Kidney tubule cell (primary cell): ENCODE results near the gene GALNT9.

ENCODE experiments used
- DNase-seq: peaks from one replicate; pipeline ENCODE4 v3.0.0-alpha.2; 2018; ENCODE audit warnings: low spot score

Gene GALNT9

DNA sequence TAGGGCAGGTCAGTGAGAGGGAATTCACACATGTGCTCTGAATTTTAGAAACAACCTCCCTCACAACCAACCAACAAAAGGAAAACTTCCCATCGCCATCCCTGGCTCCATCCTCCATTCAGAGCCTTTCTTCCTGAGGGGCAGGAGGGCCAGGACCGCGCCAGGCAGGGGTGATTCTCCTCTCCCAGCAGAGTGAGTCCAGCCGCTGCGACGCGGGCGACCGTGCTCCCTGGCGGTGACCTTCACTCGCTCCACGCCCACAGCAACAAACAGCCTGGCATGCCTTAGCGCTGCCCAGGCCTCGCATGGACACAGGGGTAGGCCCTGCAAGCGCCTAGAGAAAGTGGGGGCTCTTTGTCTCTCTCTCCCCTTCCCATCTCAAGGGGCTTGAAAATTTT is 3.7 kb downstream of the GALNT9 start:
- no peak for DNase-seq

DNA sequence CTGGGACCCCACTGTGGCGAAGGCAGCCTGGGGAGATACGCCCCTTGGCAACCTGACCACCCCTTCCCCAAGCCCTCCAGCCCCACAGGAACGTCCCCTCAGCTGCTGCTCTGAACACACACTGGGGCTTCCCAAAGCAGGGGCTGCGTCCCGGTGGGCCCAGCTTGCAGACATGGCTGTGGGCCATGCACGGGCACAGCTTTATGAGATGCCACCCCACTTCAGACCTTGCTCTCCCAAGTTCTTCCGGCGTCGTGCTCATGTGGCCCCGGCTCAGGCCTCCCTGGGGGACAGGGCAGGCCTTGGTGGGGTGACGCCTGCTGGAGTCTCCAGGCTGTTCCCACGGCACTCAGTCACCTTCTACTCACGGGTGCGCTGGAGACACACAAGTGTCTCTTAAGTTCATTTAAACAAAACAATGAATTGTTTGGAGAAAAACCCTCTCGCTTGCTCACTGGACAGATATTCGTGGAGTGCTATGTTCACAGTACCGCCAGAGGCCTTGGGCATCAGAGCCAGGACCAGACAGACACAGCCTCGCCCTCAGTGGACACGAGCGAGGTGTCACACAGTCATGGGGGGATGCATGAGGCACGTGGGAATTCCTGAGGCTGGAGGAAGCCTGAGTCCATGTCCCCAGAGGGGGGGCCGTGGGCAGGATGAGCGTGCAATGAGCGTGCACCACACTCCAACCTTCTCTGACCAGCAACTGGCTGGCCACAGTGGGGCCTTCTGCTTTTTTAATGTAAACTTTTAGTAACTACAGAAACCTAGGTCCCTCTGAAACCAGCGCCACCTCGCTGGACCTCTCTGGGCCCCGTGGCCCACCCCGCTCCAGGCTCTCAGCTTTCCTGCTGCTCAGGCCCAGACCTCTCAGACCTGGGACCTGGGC is 4.3 kb downstream of the GALNT9 start:
- DNase-seq: no peak

DNA sequence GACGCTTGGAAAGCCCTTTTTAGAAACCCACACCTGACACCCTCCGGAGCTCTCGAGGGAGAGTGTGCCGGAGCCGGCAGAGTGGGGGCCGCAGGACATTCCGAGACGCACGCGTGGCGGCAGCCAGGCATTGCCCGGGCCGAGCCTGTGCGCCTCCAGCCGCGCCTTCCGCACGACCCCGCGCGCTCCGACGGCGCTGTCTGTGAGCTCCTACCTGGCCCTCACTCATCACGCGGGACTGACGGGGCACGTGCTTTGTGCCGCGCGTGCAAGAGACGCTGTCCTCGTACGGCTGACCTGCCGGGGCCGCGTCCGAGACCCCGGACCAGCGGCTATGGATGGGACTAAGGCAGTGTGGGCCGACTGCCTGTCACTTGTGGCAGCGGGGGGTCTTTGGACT is 5.2 kb downstream of the GALNT9 start:
- DNase-seq: no peak

DNA sequence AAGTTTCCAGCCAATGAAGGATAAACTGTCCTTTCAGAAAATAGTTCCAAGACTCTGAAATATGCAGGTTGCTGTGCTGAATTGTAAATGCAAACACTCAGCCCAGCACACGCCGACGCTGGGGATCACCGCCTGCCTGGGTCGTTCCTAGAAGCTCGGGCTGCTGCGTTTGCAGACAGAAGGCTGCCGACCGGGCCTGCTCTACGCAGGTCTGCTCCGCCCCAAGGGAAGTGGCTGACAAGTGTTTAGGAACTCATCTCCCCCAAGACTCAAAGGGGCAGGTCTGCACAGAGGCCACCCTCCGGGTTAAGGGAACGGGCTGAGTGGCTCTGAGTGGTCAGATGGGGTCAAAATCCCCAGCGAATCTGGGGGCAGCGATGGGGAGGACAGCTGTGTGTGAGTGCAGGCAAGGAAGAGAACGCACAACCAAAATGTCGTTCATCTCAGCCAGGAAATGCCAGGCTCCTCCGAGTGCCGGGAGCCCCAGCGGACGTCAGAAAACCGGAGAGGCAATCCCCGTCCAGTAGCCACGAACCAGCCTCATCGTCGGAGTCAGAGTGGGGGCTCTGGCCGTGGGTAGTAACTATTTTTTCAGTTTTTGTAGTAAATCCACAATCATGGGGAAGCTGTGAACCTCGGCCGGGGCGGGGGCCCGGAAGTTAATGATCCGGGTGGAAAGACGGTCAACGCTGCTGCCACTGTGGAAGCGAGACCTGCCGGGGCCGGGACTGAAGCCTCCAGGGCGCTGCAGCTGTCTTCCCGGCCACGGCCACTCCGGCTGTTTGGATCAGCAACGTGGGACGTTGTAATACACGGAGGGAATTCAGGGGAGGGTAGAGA is 6.0 kb downstream of the GALNT9 start:
- DNase-seq: no peak

DNA sequence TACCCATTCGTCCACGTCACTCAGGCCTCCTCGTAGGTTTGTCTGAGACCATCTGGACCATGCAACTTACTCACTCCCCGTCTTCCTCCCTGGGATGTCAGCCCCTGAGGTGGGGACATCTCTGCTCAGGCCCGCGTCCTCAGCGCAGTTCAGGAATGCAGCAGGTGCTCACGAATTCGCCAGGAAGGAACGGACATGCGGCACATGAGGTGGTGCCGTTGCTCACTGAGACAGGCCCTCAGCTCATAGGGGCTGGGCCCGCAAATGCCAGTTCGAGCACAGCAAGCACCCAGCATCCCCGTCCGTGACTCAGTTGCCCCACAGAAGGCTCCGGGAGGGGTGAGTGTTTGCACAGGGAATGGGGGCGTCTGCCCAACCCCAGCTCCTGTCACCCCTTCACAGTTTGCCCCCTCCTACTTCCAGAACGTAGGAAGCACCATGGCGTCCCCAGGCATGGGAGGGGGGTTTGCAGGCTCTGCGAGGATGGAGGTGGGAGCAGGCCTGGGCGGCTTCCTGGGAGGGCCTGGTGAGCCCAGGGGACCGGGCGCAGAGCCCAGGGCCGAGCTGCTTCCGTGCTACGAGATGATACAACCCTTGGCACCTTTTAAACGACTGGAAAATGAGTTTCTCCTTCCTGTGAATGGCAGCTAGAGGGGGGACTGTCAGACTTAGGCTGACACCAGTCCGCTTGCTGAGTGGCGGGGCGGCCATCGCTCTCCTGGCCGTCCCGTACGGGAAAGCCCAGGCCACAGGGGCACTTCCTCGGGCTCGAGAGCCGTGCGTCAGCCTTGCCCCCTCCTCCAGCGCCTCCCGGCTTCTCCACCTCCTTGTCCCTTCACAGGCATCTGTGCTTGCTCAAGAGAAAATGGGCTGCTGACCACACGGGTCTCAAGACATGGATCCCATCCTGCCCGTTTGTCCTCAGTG is 6.9 kb downstream of the GALNT9 start:
- DNase-seq: no peak

DNA sequence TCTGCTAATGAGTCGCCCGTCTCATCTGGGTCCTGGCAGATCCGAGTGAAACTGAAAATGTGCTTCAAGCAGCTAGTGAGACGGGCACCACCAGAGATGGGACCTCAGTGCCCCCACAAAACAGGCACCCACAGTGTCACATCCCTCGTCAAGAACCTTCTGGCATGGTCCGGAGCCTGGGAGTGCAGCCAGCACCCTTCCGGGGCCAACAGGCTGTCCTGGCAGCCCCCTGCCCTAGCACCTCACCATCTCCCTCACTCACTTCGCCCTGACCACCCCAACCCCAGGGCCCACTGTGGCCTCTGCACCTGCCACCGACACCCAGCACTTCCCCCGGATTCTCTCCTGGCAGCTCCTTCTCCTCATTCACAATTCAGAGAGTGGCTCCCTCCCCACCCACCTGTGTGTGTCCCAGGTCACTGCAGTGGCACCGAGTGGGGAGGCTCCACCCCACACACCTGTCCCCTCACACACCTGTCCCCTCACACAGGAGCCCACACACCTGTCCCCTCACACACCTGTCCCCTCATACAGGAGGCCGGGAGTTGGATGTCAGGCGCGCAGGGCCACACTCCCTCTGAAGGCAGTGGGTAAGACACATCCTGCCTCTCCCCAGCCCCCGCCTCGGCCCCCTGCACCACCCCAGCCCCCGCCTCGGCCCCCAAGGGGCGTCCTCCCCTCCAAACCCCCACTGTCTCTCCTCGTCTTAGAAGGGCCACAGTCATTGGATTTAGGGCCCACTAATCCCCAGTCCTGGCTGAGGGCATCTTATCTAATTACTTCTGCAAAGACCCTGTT is 7.9 kb downstream of the GALNT9 start:
- DNase-seq: no peak

DNA sequence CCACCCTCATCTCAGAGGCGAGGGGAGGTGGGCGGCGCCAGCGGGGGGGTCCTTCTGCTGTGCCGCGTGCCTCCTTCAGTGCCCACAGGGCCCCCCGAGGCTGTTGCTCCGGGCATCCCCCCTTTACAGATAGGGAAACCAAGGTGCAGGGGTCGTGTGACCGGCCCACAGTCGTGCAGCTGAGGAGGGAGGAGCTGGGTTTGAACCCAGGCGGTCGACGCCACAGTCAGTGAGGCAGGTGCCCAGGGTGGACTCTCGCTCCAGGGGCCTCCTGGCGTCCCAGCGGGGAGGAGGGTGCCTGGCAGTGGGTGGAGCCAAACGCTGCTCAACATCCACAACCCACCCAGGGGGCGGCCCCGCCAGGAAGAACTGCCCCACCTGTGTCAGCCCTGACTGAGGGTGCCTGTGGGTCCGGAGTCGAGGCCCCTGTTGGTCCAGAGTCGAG is 8.6 kb downstream of the GALNT9 start:
- no peak for DNase-seq

DNA sequence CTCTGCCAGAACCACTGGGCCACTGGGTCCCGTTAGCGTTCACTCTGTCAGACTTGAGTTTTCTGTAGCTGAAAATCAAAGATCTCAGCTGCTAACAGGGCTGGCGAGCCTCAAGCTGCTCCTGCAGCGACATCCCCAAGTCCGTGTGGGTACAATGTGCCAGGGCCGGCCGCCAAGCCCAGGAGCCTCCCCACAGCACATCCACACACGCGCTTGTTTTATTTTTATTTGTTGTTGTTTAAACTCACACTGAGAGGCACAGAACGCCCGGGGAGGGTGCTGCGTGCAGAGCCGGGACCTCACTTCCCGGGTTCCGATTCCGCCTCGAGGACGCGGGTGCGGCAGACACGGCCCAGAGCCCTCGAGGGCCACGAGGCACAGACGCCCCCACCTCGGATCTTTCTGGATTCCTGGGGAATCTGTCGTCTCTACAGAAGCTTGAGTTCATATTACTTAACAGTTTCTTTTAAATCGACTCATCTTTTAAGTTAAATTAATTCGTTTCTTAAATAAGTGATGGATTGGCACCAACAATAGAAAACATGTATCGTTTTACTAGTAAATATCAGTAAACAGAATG is 9.3 kb downstream of the GALNT9 start:
- DNase-seq: no peak

DNA sequence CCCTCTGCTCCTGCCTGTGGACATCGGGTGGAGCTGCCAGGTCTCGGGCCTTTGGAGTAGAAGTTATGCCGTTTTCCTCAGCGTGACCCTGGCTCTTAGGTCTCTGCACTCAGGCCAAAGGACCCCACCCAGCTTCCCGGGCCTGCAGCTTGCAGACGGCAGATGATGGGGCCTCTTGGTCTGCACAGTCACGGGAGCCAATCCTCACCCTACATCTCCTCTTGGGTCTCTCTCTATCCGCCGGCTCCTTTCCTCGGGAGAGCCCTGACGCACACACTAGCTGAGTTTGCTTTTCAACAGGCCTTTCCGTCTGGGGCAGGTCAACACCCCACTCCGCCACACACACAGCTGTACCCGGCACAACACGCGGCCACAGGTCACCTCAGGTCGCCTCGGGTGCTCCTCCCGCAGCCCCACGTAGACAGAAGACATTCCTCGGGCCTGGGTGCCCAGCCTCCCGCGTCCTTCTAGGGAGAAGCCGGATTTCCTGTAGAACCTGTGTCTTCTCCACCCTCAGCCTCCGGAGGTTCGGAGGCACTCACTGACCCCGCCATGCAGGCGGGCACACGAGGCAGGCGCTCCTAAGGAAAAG is 9.9 kb downstream of the GALNT9 start:
- DNase-seq: no peak

DNA sequence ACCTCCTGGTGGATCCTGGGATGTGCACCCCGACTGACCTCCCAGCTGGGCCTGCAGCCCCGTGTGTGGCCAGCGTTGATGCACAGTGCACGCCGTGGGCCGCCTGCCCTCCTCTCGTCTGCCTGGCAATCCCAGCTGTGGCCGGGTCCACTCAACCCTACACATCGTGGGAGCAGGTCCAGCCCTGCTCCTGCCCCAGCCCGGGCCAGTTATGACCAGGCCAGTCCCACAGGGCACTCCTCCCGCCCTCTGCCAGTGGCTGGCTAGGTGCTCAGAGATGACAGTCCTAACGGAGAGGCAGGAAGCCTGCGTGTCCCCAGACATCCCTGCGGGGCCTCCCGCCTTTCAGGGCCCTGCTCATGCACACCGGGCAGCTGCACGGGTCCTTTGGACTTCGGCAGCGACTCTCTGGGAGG is 10.8 kb downstream of the GALNT9 start:
- no peak for DNase-seq

DNA sequence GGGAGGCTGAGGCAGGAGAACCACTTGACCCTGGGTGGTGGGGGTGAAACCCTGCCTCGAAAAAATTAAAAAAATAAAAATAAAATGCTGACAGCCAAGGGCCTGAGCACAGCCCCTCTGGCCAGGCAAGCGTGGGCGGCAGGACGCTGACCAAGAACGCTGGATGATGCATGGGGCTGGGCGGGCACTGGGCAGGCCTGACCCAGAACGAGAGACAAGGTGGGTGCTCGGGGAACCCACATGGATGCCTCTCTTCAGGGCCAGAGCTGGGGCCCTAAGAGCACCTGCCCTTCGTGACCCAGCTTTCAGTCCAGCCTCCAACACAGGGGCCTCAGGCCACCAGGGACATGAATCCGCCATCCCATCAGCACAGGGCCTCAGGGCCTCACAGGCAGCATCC is 11.3 kb downstream of the GALNT9 start:
- no peak for DNase-seq

DNA sequence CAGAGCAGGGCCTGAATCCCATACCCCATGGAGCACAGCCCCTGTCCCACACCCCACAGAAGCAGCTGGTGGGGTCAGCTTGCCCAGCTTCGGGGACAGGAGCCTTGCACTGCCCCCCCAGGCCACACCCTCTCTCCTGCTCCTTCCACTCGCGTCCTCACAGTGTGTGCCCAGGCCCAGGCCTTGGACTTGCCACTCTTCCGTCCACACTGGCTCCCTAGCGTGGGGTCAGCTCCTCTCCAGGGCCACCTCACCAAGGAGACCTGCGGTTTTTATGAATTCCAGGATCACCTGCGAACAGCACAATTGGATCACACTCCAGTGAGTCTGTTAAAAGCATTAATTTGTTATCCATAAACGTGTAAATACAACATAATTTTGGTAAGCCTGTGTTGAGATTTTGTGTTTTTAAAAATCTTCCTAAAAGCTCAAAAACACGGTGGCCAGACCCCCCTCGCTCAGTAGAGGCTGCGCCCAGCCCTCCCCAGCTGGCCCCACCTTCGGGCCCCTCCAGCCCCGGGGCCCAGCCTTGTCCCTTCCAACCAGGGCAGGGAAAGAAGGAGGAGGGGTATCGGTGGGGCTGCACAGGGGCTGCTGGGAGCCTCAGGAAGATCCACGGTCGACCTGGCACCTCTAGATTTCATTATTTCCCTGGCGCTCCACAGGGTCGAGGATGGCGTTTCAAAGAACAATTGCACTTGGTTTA is 12.0 kb downstream of the GALNT9 start:
- DNase-seq: no peak

DNA sequence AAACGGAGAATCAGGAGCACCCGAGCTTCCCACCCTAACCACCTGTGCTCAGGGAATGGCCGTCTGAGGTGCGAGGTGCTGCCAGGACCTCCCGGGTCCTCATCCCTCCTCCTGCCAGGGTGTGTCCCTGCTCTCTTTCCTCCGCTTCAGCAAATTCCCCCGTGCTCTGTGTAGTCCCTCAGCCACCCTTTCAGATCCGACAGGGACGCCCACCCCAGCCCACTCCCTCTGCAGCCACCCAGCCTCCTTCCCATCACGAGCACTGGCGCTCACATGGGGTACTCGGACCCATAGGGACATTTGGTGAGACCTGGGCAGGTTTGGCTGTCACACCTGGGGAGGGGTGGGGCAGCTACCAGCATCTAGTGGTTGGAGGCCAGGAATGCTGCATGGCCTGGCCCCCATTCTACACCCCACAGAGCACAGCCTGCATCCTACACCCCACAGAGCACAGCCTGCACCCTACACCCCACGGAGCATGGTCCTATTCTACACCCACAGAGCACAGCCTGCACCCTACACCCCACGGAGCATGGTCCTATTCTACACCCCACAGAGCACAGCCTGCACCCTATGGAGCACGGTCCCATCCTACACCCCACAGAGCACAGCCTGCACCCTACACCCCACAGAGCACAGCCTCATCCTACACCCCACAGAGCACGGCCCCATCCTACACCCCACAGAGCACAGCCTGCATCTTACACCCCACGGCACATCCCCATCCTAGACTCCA is 12.7 kb downstream of the GALNT9 start:
- no peak for DNase-seq

DNA sequence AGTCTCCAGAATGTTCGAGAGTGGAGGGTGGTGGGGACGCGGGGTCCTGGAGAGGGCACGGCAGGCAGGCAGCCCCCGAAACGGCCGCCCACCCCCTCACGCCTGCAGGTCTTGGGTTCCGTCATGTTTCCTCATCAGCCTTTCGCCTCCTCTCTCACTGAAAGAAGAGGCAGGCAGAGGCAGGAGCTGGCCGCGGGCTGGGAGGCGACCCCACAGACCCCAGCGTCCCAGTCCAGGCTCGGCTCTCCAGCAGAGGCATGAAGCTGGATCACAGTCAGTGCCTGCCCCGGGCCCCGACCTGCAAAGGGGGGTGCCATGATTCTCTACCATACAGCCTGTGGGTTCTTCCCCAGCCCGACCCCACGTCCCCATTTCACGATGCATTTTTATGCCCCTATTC is 13.4 kb downstream of the GALNT9 start:
- no peak for DNase-seq

DNA sequence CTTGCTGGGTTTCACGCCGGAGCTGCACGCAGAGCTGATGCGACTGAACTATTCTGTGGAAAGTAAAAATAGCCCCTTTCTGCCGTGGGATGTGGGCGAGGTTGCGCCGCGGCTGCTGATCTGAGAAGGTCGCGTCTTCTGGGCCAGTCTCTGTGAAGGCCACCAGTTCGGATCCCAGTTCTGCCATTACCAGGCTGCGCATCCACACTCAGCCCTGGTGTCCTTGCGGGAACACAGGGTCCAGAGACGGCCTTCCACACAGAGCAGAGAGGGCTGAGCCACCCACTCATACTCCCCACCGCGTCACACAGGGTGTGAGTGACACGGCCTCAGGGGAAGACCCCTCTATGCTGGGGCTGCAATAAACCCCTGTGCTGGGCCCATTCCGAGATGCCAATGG is 13.9 kb downstream of the GALNT9 start:
- no peak for DNase-seq

DNA sequence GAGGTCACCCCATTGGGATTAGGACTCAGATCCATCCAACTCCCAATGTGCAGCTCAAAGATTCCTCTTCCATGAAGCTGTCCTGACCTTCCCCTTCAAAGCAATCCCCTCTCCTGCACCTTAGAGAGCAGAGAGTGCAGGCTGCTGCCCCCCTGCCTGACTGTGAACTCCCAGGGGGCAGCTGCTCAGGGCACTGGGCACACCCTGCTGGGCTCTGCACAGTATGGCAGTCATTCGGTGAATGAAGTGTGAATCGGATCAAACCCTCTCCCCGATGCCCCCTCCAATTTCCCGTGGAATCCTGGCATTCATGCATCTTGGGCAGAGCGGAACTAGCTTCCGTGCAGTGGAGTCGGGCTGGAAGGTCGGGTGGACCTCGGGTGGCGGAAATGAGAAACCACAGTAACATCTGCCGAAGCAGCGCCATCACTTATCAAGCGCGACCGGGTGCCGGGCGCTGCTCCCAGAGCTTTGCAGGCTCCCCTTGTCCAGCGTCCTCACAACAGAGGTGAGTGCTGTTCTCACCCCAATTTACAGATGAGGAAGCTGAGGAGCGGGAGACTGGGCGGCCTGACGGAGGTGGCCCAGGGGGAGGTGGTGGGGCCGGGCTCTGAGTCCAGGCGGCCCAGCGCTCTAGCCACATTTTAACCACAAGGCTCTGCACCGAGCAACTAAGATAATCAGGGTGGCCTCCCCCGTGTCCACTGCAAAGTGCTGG is 14.7 kb downstream of the GALNT9 start:
- DNase-seq: no peak

DNA sequence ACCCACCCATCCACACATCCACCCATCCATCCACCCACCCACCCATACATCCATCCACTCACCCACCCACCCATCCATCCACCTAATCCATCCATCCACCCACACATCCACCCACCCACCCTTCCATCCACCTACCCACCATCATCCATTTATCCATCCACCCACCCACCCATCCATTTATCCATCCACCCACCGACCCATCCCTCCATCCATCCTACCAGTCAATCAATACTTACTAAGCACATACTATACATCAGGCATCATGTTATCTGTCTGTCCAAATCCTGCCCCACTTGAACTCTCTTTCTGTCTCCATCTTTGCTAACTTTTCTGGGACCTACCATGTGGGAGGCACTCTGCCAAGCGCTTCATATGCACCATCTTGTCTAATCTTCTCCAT is 15.4 kb downstream of the GALNT9 start:
- no peak for DNase-seq

DNA sequence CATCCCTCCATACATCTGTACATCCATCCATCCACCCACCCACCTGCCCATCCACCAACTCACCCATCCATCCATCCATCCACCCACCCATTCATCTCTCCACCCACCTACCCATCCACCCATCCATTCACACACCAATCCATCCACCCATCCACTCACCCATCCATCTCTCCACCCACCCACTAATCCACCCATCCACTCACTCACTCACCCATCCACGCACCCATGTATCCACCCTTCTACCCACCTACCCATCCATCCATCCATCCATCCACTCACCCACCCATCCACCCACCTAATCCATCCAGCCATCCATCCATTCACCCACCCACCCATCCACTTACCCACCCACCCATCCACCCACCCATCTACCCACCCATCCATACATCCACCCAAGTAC is 16.2 kb downstream of the GALNT9 start:
- no peak for DNase-seq
